ENCODE data around the gene CEP76.
A peak's percentile ranks its signal among the peaks of the same experiment; 100 is the strongest.

Gene CEP76

GRCh38 chr18:12711446-12711845, 8.9 kb upstream of the CEP76 start:
- DNase-seq (ENCODE audit: low read depth in 2 of 2): no peak

- no peak for DNase-seq (ENCODE audit: low read depth in 2 of 2)
Observed at GRCh38 chr18:12703664-12704063, 1.1 kb upstream of the CEP76 start.

GRCh38 chr18:12703096-12703567, 609 bp upstream of the CEP76 start:
- no peak for DNase-seq (ENCODE audit: low read depth in 2 of 2)

GRCh38 chr18:12701161-12701560, 1.4 kb downstream of the CEP76 start:
- no peak for DNase-seq (ENCODE audit: low read depth in 2 of 2)

- DNase-seq (ENCODE audit: low read depth in 2 of 2): no peak
Observed at GRCh38 chr18:12699747-12700146, 2.8 kb downstream of the CEP76 start.

- no peak for DNase-seq (ENCODE audit: low read depth in 2 of 2)
Observed at GRCh38 chr18:12694032-12694431, 8.5 kb downstream of the CEP76 start.

GRCh38 chr18:12692206-12692605, 10.3 kb downstream of the CEP76 start:
- DNase-seq (ENCODE audit: low read depth in 2 of 2): no peak

- DNase-seq (ENCODE audit: low read depth in 2 of 2): no peak
Observed at GRCh38 chr18:12689256-12689850, 13.2 kb downstream of the CEP76 start.

- DNase-seq (ENCODE audit: low read depth in 2 of 2): no peak
Observed at GRCh38 chr18:12686100-12686499, 16.4 kb downstream of the CEP76 start.

GRCh38 chr18:12679183-12679786, 23.2 kb downstream of the CEP76 start:
- no peak for DNase-seq (ENCODE audit: low read depth in 2 of 2)

- DNase-seq (ENCODE audit: low read depth in 2 of 2): no peak
Observed at GRCh38 chr18:12668041-12668440, 34.5 kb downstream of the CEP76 start.

GRCh38 chr18:12659904-12660605, 42.5 kb downstream of the CEP76 start:
- peak; percentile 3 to 10 for DNase-seq (ENCODE audit: low read depth in 2 of 2)

GRCh38 chr18:12658426-12659138, 43.9 kb downstream of the CEP76 start:
- DNase-seq (ENCODE audit: low read depth in 2 of 2): peak; percentile 4 to 6

- DNase-seq (ENCODE audit: low read depth in 2 of 2): peak; percentile 11 to 16
Observed at GRCh38 chr18:12657684-12658425, 44.7 kb downstream of the CEP76 start, which contains the start of gene SPIRE1. TSS of gene SPIRE1 (minus strand) at chr18:12658107. CDS start at chr18:12657866, 241 bp downstream.

- DNase-seq (ENCODE audit: low read depth in 2 of 2): peak in 1 of 2 donors; percentile 9
Observed at GRCh38 chr18:12656938-12657683, 45.4 kb downstream of the CEP76 start.

GRCh38 chr18:12656605-12656937, 46.0 kb downstream of the CEP76 start:
- no peak for DNase-seq (ENCODE audit: low read depth in 2 of 2)

- DNase-seq (ENCODE audit: low read depth in 2 of 2): no peak
Observed at GRCh38 chr18:12654971-12655370, 47.6 kb downstream of the CEP76 start.

GRCh38 chr18:12652861-12653401, 49.6 kb downstream of the CEP76 start:
- no peak for DNase-seq (ENCODE audit: low read depth in 2 of 2)

GRCh38 chr18:12651651-12652050, 50.9 kb downstream of the CEP76 start:
- no peak for DNase-seq (ENCODE audit: low read depth in 2 of 2)

- DNase-seq (ENCODE audit: low read depth in 2 of 2): no peak
Observed at GRCh38 chr18:12647773-12648172, 54.8 kb downstream of the CEP76 start.

GRCh38 chr18:12645751-12646203, 56.7 kb downstream of the CEP76 start:
- DNase-seq (ENCODE audit: low read depth in 2 of 2): no peak

Measured in activated CD4-positive, alpha-beta T cell treated with anti-CD3 and anti-CD28 coated beads for 24 hours (primary cell).